IMR-90 (cell line): ENCODE results near the gene PPL. TPM values are rescaled to one million over a fixed set of nuclear protein-coding genes. Genes with fewer than 3 reads are reported as not detected.

Experiments used
- ATAC-seq: fragments of 200-7000 bp; cut with Tn5 transposase; 2 replicates; pipeline ENCODE4 v1.9.1; 2020; ENCODE audit warnings: low read depth, mild to moderate bottlenecking, moderate library complexity
- BruUV-seq: library from RNA; stranded (reverse); fragments of 400-500 nt; replicated peaks from 2 replicates; lab custom pipeline; 2021; lab: Mats Ljungman, UMichigan
- CTCF ChIA-PET: fragments of 300-600 bp; formaldehyde crosslinking; extraction: SDS; loops from one replicate; lab custom pipeline; 2021; ENCODE audit warnings: antibody characterized with exemption; lab: Yijun Ruan, JAX
- POLR2A ChIA-PET: fragments of 300-600 bp; sonication (Branson Sonifier 250); formaldehyde crosslinking; loops from one replicate; lab custom pipeline; 2022; ENCODE audit warnings: antibody characterized with exemption; ENCODE audit not compliant: unreplicated experiment; lab: Charles Lee
- DNase-seq: peaks from one replicate; pipeline ENCODE4 v3.0.0; 2013
- H2AFZ ChIP-seq: replicated peaks from 2 replicates; pipeline ENCODE3; 2013; ENCODE audit warnings: low read length, mild to moderate bottlenecking; ENCODE audit not compliant: poor library complexity
- H2AK5ac ChIP-seq: 2 replicates; pipeline ENCODE4 v1.6.1; 2013; ENCODE audit warnings: low read depth, low read length, inconsistent platforms
- H2AK9ac ChIP-seq: replicated peaks from 2 replicates; pipeline ENCODE3; 2013; ENCODE audit warnings: mild to moderate bottlenecking, low read depth, low read length, moderate library complexity; ENCODE audit not compliant: poor library complexity
- H2BK120ac ChIP-seq: 2 replicates; pipeline ENCODE4 v1.6.1; 2013; ENCODE audit warnings: low read depth, low read length, inconsistent platforms
- H2BK15ac ChIP-seq: 3 replicates; pipeline ENCODE4 v1.6.1; 2013; ENCODE audit warnings: low read depth, low read length, inconsistent platforms
- H2BK20ac ChIP-seq: 2 replicates; pipeline ENCODE4 v1.6.1; 2013; ENCODE audit warnings: low read depth, mild to moderate bottlenecking, inconsistent platforms, low read length, moderate library complexity
- H2BK5ac ChIP-seq: 2 replicates; pipeline ENCODE4 v1.6.1; 2013; ENCODE audit warnings: mild to moderate bottlenecking, low read depth, low read length, inconsistent platforms; ENCODE audit not compliant: poor library complexity, severe bottlenecking
- H3K14ac ChIP-seq: replicated peaks from 2 replicates; pipeline ENCODE4 v1.6.1; 2013; ENCODE audit warnings: low read depth, low read length, inconsistent platforms
- H3K18ac ChIP-seq: 2 replicates; pipeline ENCODE4 v1.6.1; 2013; ENCODE audit warnings: low read depth, low read length, control low read depth
- H3K23ac ChIP-seq: 2 replicates; pipeline ENCODE4 v1.6.1; 2013; ENCODE audit warnings: low read depth, low read length, inconsistent platforms
- H3K27ac ChIP-seq: 2 replicates; pipeline ENCODE4 v1.5.1; 2013; ENCODE audit warnings: mild to moderate bottlenecking, control low read depth, low read length; ENCODE audit not compliant: insufficient read depth
- H3K27me3 ChIP-seq: 2 replicates; pipeline ENCODE4 v1.6.1; 2013; ENCODE audit warnings: low read length; ENCODE audit not compliant: control insufficient read depth, insufficient read depth
- H3K36me3 ChIP-seq: 2 replicates; pipeline ENCODE4 v1.6.1; 2013; ENCODE audit warnings: low read length, mixed read lengths; ENCODE audit not compliant: control insufficient read depth, insufficient read depth
- H3K4ac ChIP-seq: 2 replicates; pipeline ENCODE4 v1.6.1; 2013; ENCODE audit warnings: low read depth, low read length, inconsistent platforms
- H3K4me1 ChIP-seq: 2 replicates; pipeline ENCODE4 v1.6.1; 2013; ENCODE audit warnings: low read length, mixed read lengths; ENCODE audit not compliant: control insufficient read depth, insufficient read depth
- H3K4me2 ChIP-seq: 2 replicates; pipeline ENCODE4 v1.6.1; 2013; ENCODE audit warnings: low read depth, mild to moderate bottlenecking, control low read depth, low read length, moderate library complexity
- H3K4me3 ChIP-seq: 2 replicates; pipeline ENCODE4 v1.5.1; 2013; ENCODE audit warnings: low read depth, mild to moderate bottlenecking, control low read depth, low read length, moderate library complexity; ENCODE audit not compliant: insufficient read depth
- H3K56ac ChIP-seq: 2 replicates; pipeline ENCODE4 v1.6.1; 2013; ENCODE audit warnings: low read length, inconsistent platforms; ENCODE audit not compliant: insufficient read depth; ENCODE audit errors: extremely low read depth
- H3K79me1 ChIP-seq, 2 experiments: 2 replicates each; pipeline ENCODE4 v1.6.1; 2013; ENCODE audit warnings: low read length in 2 of 2, inconsistent platforms in 1 of 2, low read depth in 1 of 2
- H3K9ac ChIP-seq: 2 replicates; pipeline ENCODE4 v1.6.1; 2013; ENCODE audit warnings: low read depth, low read length, control low read depth
- H3K9me1 ChIP-seq: 2 replicates; pipeline ENCODE4 v1.6.1; 2013; ENCODE audit warnings: low read length, inconsistent platforms; ENCODE audit not compliant: insufficient read depth
- H3K9me3 ChIP-seq: 2 replicates; pipeline ENCODE4 v1.6.1; 2013; ENCODE audit warnings: low read length; ENCODE audit not compliant: control insufficient read depth, insufficient read depth
- H4K20me1 ChIP-seq: 2 replicates; pipeline ENCODE4 v1.6.1; 2013; ENCODE audit warnings: low read length, inconsistent platforms; ENCODE audit not compliant: insufficient read depth
- H4K5ac ChIP-seq: 2 replicates; pipeline ENCODE4 v1.6.1; 2013; ENCODE audit warnings: mild to moderate bottlenecking, low read depth, low read length, control low read depth
- H4K8ac ChIP-seq, 2 experiments: 2 replicates each; pipeline ENCODE4 v1.6.1; 2013; ENCODE audit warnings: low read depth in 2 of 2, low read length in 2 of 2, control low read depth in 1 of 2, inconsistent platforms in 1 of 2
- H4K91ac ChIP-seq: 2 replicates; pipeline ENCODE4 v1.6.1; 2013; ENCODE audit warnings: low read depth, low read length, inconsistent platforms; ENCODE audit not compliant: insufficient read depth
- BHLHE40 ChIP-seq: fragments of 150-350 bp; IDR thresholded peaks from 2 replicates; pipeline ENCODE4 v1.6.1; 2016; ENCODE audit warnings: mild to moderate bottlenecking, low read depth, low read length
- CEBPB ChIP-seq: IDR thresholded peaks from 2 replicates; pipeline ENCODE4 v1.6.1; 2012; ENCODE audit warnings: low read depth, low read length, improper control_type of control experiment
- ELK1 ChIP-seq: fragments of 150-350 bp; IDR thresholded peaks from 2 replicates; pipeline ENCODE4 v1.6.1; 2016; ENCODE audit warnings: low read depth, mild to moderate bottlenecking, low read length, moderate library complexity, borderline replicate concordance
- MAFK ChIP-seq: IDR thresholded peaks from 2 replicates; pipeline ENCODE4 v1.6.1; 2012; ENCODE audit warnings: low read depth, low read length, improper control_type of control experiment
- MXI1 ChIP-seq: IDR thresholded peaks from 2 replicates; pipeline ENCODE4 v1.6.1; 2012; ENCODE audit warnings: low read depth, mild to moderate bottlenecking, low read length, moderate library complexity, borderline replicate concordance
- POLR2A ChIP-seq: IDR thresholded peaks from 2 replicates; pipeline ENCODE4 v1.6.1; 2012; ENCODE audit warnings: mild to moderate bottlenecking, low read depth, low read length
- RAD21 ChIP-seq: IDR thresholded peaks from 2 replicates; pipeline ENCODE4 v1.6.1; 2012; ENCODE audit warnings: low read length, improper control_type of control experiment
- USF2 ChIP-seq: fragments of 150-350 bp; IDR thresholded peaks from 2 replicates; pipeline ENCODE4 v1.6.1; 2017; ENCODE audit warnings: mild to moderate bottlenecking, antibody characterized with exemption, low read length, low read depth
- WGBS, 2 experiments: methylation state at CpG; one replicate each; pipeline versions ENCODE4 v1.1.5 to v1.1.7; 2013; ENCODE audit warnings: missing lambda C conversion rate in 2 of 2; ENCODE audit not compliant: insufficient read length in 1 of 2; ENCODE audit errors: extremely low coverage in 2 of 2; 5-methylcytosine and 5-hydroxymethylcytosine counted together
- dilution Hi-C: fragments of 300-500 bp; cut with HindIII; formaldehyde crosslinking; loops from one replicate; pipeline ENCODE4 v1.14.3; 2018; ENCODE audit warnings: low sequenced_read_pairs; ENCODE audit not compliant: unreplicated experiment
- in situ Hi-C: fragments of 300-500 bp; cut with MboI; formaldehyde crosslinking; loops from 3 replicates; pipeline ENCODE4 v1.14.3; 2019; ENCODE audit warnings: low sequenced_read_pairs, inconsistent platforms, mixed read lengths
- intact Hi-C: fragments of 100-400 bp; cut with micrococcal nuclease; formaldehyde crosslinking; loops from 2 replicates; pipeline ENCODE4 v1.10.0; 2022
- polyA plus RNA-seq, 3 experiments: library from polyadenylated mRNA; depleted of rRNA; stranded (reverse); fragments of >200 nt; gene quantifications; 2 replicates each; pipeline ENCODE4 v1.2.3, GENCODE V29; 2012; ENCODE audit warnings: low replicate concordance in 1 of 3
- total RNA-seq: library from RNA; depleted of rRNA; stranded (reverse); fragments of >200 nt; gene quantifications from 2 replicates; pipeline ENCODE4 v1.2.3, GENCODE V29; 2012

PPL gene
- total and polyA plus RNA-seq, 2 of the 4 experiments (the other 2 are of a cell fraction): 0.34 to 0.36 TPM

GRCh38 chr16:4855371-4855770, 81.6 kb downstream of the PPL start:
- BruUV-seq: no TSS peak
- Histone ChIP-seq H3K9me1 (peaks cover 4% of the 10 kb centered on the region; the same call in 1 of the 2 replicates), H3K27ac (no peak overlapping the region), H3K18ac (no peak overlapping the region), H2BK20ac (no peak overlapping the region), H3K27me3 (no peaks in the 10 kb centered on the region), H3K56ac (no peak overlapping the region), H3K79me1 (peaks cover 21 to 65% of the 10 kb centered on the region in 2 experiments), H3K4me2 (no peak overlapping the region), H3K14ac (no peak overlapping the region), H2BK120ac (no peak overlapping the region), H3K4ac (no peak overlapping the region), H3K4me3 (no peak overlapping the region), H2AK5ac (no peak overlapping the region), H3K4me1 (peaks cover 4% of the 10 kb centered on the region), H2BK5ac (no peak overlapping the region), H4K5ac (no peak overlapping the region), H4K91ac (no peak overlapping the region), H3K36me3 (peaks cover 42% of the 10 kb centered on the region), H4K8ac (no peak overlapping the region), H3K9ac (no peak overlapping the region), H3K23ac (no peak overlapping the region), H2BK15ac (no peak overlapping the region), H2AFZ (no peak overlapping the region), H4K20me1 (peaks cover 23% of the 10 kb centered on the region), H3K9me3 (no peaks in the 10 kb centered on the region), H2AK9ac (no peak overlapping the region)
- TF ChIP-seq RAD21 (no peak), CEBPB (no peak), POLR2A (no peak), MAFK (no peak), ELK1 (no peak), BHLHE40 (no peak), MXI1 (no peak), USF2 (no peak)
- dilution Hi-C loops (no loop called here), intact Hi-C loops (no loop called here), in situ Hi-C loops (no loop called here)
- no peak for ATAC-seq
- ChIA-PET CTCF (no interaction called here), POLR2A (no interaction called here)
- DNase-seq: no peak
- WGBS, 2 experiments: no CpG with 5 or more reads among the region's 5 CpGs
